Measurements from ENCODE around the gene CCDC51. TPM values are rescaled to one million over a fixed set of nuclear protein-coding genes. Genes with fewer than 3 reads are reported as not detected.

CCDC51 gene
- total and polyA plus RNA-seq, 2 of the 13 experiments (the other 11 are each of a cell fraction or from before 2014, with no cell fraction given), result 18.1 to 29.4 TPM

DNA sequence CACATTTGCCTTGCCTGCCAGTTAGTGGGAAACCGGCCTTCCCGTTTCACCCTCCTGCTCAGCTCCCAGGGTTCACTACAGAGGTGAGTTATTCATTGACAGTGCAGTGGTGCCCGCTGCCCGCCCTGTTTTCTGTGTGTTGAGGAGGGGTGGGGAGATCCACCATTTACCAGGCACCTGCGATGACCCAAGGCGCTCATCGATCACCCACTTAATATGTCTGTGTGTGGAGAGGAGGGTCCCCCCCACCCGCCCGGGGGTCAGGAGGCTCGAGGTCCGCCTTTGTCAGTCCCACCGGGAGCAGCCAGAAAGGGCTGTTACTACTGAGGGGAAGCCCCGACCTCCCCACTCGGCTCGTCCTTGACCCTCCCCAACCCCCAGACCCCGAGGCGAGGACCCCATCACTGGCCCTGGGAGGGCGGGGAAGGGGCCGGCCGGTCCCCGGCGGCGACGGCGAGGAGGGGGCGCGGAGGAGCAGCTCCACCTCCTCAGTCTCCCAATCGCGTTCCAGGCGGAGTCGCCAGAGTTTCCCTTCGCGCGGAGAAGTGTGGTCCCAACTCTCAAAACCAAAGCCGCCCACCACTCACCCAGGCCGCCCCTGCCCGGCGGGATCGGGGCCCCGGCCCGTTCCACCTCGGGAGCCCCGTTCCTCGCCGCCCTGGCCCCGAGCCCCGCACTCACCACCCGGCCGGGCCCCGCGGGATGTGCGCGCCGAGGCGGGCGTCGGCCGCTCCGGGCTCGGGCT lies 11.2 kb downstream of the CCDC51 start (continued):
- TF ChIP-seq, protein P1, sequence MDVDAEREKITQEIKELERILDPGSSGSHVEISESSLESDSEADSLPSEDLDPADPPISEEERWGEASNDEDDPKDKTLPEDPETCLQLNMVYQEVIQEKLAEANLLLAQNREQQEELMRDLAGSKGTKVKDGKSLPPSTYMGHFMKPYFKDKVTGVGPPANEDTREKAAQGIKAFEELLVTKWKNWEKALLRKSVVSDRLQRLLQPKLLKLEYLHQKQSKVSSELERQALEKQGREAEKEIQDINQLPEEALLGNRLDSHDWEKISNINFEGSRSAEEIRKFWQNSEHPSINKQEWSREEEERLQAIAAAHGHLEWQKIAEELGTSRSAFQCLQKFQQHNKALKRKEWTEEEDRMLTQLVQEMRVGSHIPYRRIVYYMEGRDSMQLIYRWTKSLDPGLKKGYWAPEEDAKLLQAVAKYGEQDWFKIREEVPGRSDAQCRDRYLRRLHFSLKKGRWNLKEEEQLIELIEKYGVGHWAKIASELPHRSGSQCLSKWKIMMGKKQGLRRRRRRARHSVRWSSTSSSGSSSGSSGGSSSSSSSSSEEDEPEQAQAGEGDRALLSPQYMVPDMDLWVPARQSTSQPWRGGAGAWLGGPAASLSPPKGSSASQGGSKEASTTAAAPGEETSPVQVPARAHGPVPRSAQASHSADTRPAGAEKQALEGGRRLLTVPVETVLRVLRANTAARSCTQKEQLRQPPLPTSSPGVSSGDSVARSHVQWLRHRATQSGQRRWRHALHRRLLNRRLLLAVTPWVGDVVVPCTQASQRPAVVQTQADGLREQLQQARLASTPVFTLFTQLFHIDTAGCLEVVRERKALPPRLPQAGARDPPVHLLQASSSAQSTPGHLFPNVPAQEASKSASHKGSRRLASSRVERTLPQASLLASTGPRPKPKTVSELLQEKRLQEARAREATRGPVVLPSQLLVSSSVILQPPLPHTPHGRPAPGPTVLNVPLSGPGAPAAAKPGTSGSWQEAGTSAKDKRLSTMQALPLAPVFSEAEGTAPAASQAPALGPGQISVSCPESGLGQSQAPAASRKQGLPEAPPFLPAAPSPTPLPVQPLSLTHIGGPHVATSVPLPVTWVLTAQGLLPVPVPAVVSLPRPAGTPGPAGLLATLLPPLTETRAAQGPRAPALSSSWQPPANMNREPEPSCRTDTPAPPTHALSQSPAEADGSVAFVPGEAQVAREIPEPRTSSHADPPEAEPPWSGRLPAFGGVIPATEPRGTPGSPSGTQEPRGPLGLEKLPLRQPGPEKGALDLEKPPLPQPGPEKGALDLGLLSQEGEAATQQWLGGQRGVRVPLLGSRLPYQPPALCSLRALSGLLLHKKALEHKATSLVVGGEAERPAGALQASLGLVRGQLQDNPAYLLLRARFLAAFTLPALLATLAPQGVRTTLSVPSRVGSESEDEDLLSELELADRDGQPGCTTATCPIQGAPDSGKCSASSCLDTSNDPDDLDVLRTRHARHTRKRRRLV (CRISPR knock-in tag; IDR thresholded peaks at IDR 0.05), result no peak; the same call in 1 of the 2 replicates
- TF ChIP-seq ZBTB1 (CRISPR knock-in tag; IDR thresholded peaks at IDR 0.05; ENCODE audit: borderline replicate concordance) (no peak), EZH2 (conservative IDR thresholded peaks at IDR 0.05; ENCODE audit: low read depth, low read length) (no peak), ZNF672 (CRISPR knock-in tag; IDR thresholded peaks at IDR 0.05) (no peak), MED8 (CRISPR knock-in tag; IDR thresholded peaks at IDR 0.05; ENCODE audit: insufficient replicate concordance) (no peak), ZNF331 (CRISPR knock-in tag; IDR thresholded peaks at IDR 0.05) (0 out of 2 replicates have a peak, but pooled peaks have one; percentile 35), ZNF33A (CRISPR knock-in tag; IDR thresholded peaks at IDR 0.05; ENCODE audit: borderline replicate concordance) (no peak), ZNF549 (CRISPR knock-in tag; IDR thresholded peaks at IDR 0.05) (no peak), FOXA1 (IDR thresholded peaks at IDR 0.05) (no peak), FOXA1 (CRISPR knock-in tag; IDR thresholded peaks at IDR 0.05) (no peak), ZNF577 (CRISPR knock-in tag; IDR thresholded peaks at IDR 0.05; ENCODE audit: borderline replicate concordance, low read depth) (no peak), ZFYVE20 (CRISPR knock-in tag; IDR thresholded peaks at IDR 0.05; ENCODE audit: borderline replicate concordance, low read depth) (no peak), SNRNP70 (IDR thresholded peaks at IDR 0.05; ENCODE audit: low read depth, low read length) (no peak), HES4 (CRISPR knock-in tag; IDR thresholded peaks at IDR 0.05; ENCODE audit: borderline replicate concordance) (no peak), SP5 (CRISPR knock-in tag; IDR thresholded peaks at IDR 0.05; ENCODE audit: borderline replicate concordance, low read depth) (peak; percentile 48; the same call in 1 of the 2 replicates), FOSL2 (CRISPR knock-in tag; IDR thresholded peaks at IDR 0.05) (no peak; the same call in 1 of the 2 replicates)
- TF ChIP-seq, protein P2, sequence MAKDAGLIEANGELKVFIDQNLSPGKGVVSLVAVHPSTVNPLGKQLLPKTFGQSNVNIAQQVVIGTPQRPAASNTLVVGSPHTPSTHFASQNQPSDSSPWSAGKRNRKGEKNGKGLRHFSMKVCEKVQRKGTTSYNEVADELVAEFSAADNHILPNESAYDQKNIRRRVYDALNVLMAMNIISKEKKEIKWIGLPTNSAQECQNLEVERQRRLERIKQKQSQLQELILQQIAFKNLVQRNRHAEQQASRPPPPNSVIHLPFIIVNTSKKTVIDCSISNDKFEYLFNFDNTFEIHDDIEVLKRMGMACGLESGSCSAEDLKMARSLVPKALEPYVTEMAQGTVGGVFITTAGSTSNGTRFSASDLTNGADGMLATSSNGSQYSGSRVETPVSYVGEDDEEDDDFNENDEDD (CRISPR knock-in tag; IDR thresholded peaks at IDR 0.05; ENCODE audit: borderline replicate concordance), result no peak
- TF ChIP-seq, protein P3, sequence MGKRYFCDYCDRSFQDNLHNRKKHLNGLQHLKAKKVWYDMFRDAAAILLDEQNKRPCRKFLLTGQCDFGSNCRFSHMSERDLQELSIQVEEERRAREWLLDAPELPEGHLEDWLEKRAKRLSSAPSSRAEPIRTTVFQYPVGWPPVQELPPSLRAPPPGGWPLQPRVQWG (CRISPR knock-in tag; IDR thresholded peaks at IDR 0.05; ENCODE audit: borderline replicate concordance, low read depth), result no peak
- TF ChIP-seq, protein P4, sequence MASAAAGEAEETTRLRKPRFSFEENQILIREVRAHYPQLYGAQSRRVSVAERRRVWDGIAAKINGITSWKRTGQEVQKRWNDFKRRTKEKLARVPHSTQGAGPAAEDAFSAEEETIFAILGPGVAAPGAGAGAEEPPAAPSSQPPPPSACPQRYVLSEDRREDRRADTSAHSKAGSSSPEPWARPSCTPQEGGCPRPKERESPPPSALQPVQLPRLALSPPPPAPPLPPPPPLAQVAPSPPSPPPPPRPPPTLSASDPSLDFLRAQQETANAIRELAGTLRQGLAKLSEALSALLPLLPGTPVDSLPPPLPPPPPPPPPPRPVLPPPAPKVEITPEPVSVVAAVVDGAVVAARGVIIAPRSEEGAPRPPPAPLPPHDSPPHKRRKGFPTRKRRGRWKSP (CRISPR knock-in tag; IDR thresholded peaks at IDR 0.05), result peak; percentile 45; the same call in 1 of the 2 replicates
- TF ChIP-seq, protein P5, sequence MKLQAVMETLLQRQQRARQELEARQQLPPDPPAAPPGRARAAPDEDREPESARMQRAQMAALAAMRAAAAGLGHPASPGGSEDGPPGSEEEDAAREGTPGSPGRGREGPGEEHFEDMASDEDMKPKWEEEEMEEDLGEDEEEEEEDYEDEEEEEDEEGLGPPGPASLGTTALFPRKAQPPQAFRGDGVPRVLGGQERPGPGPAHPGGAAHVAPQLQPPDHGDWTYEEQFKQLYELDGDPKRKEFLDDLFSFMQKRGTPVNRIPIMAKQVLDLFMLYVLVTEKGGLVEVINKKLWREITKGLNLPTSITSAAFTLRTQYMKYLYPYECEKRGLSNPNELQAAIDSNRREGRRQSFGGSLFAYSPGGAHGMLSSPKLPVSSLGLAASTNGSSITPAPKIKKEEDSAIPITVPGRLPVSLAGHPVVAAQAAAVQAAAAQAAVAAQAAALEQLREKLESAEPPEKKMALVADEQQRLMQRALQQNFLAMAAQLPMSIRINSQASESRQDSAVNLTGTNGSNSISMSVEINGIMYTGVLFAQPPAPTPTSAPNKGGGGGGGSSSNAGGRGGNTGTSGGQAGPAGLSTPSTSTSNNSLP (IDR thresholded peaks at IDR 0.05; ENCODE audit: low read depth, low read length), result no peak

Measured in HepG2 (cell line).